Keratinocyte (primary cell): ENCODE results near the gene KCNH6. TPM values are rescaled to one million over a fixed set of nuclear protein-coding genes. Genes with fewer than 3 reads are reported as not detected.

Experiments
- DNase-seq: peaks from one replicate; pipeline ENCODE4 v3.0.0-alpha.2; 2011; ENCODE audit warnings: low read depth, missing footprints, low spot score
- FAIRE-seq: peaks from 2 replicates; lab custom pipeline; 2011; peaks lifted over from hg19 to GRCh38; lab: Jason Lieb, UNC
- H2AFZ ChIP-seq: 2 replicates; pipeline ENCODE4 v1.6.0; 2012; ENCODE audit warnings: low read length, control low read depth, inconsistent platforms; ENCODE audit not compliant: control insufficient read depth
- H3K27ac ChIP-seq: 2 replicates; pipeline ENCODE4 v1.5.1; 2011; ENCODE audit warnings: low read length; ENCODE audit not compliant: control insufficient read depth, insufficient read depth
- H3K27me3 ChIP-seq: 3 replicates; pipeline ENCODE4 v1.6.0; 2011; ENCODE audit warnings: low read length; ENCODE audit not compliant: control insufficient read depth, insufficient read depth; ENCODE audit errors: extremely low read depth
- H3K36me3 ChIP-seq, 2 experiments: 2 replicates in 1 of 2; 3 replicates in 1 of 2; pipeline ENCODE4 v1.5.1; 2011; ENCODE audit warnings: low read length in 2 of 2, mild to moderate bottlenecking in 1 of 2; ENCODE audit not compliant: control insufficient read depth in 2 of 2, insufficient read depth in 2 of 2; ENCODE audit errors: extremely low read depth in 1 of 2
- H3K4me1 ChIP-seq: 3 replicates; pipeline ENCODE4 v1.5.1; 2011; ENCODE audit warnings: low read length; ENCODE audit not compliant: control insufficient read depth, insufficient read depth; ENCODE audit errors: extremely low read depth
- H3K4me2 ChIP-seq: 3 replicates; pipeline ENCODE4 v1.6.0; 2011; ENCODE audit warnings: low read depth, low read length; ENCODE audit not compliant: control insufficient read depth, insufficient read depth; ENCODE audit errors: extremely low read depth
- H3K4me3 ChIP-seq, 3 experiments: fragments of 200-600 bp in 1 of 3; sonication (generic) in 1 of 3; 2 replicates in 2 of 3; 3 replicates in 1 of 3; pipeline ENCODE4 v1.5.1; 2011 to 2016; ENCODE audit warnings: low read length in 3 of 3, mild to moderate bottlenecking in 3 of 3, control low read depth in 2 of 3, inconsistent platforms in 1 of 3, low read depth in 1 of 3, mixed read lengths in 1 of 3, mixed run types in 1 of 3, moderate library complexity in 1 of 3; ENCODE audit not compliant: control insufficient read depth in 2 of 3, insufficient read depth in 2 of 3; ENCODE audit errors: extremely low read depth in 1 of 3
- H3K79me2 ChIP-seq: 2 replicates; pipeline ENCODE4 v1.6.0; 2012; ENCODE audit warnings: low read length; ENCODE audit not compliant: control insufficient read depth, insufficient read depth
- H3K9ac ChIP-seq: 3 replicates; pipeline ENCODE4 v1.6.0; 2011; ENCODE audit warnings: low read length; ENCODE audit not compliant: control insufficient read depth, insufficient read depth; ENCODE audit errors: extremely low read depth
- H3K9me1 ChIP-seq: 3 replicates; pipeline ENCODE4 v1.6.0; 2011; ENCODE audit warnings: low read length; ENCODE audit not compliant: control insufficient read depth, insufficient read depth; ENCODE audit errors: extremely low read depth
- H3K9me3 ChIP-seq: 2 replicates; pipeline ENCODE4 v1.5.1; 2012; ENCODE audit warnings: low read depth, low read length; ENCODE audit not compliant: control insufficient read depth
- H4K20me1 ChIP-seq: 3 replicates; pipeline ENCODE4 v1.6.0; 2011; ENCODE audit warnings: low read length; ENCODE audit not compliant: control insufficient read depth, insufficient read depth; ENCODE audit errors: extremely low read depth
- CTCF ChIP-seq, 3 experiments: IDR thresholded peaks in 1 of 3; conservative IDR thresholded peaks in 1 of 3; optimal IDR thresholded peaks in 1 of 3; 2 replicates in 2 of 3; 3 replicates in 1 of 3; pipeline versions ENCODE3 to v1.5.1; 2011; ENCODE audit warnings: low read length in 3 of 3, mild to moderate bottlenecking in 3 of 3, moderate library complexity in 2 of 3, control low read depth in 1 of 3, inconsistent platforms in 1 of 3; ENCODE audit not compliant: insufficient read depth in 2 of 3; ENCODE audit errors: extremely low read depth in 1 of 3
- EZH2 ChIP-seq: IDR thresholded peaks from one replicate; pipeline ENCODE4 v1.6.1; 2012; ENCODE audit warnings: inconsistent platforms, mild to moderate bottlenecking, low read length, moderate library complexity
- dilution Hi-C: fragments of 300-500 bp; cut with MboI; formaldehyde crosslinking; loops from one replicate; pipeline ENCODE4 v1.7.0; 2020; ENCODE audit warnings: low sequenced_read_pairs; ENCODE audit not compliant: extremely low pct_ligation_motif_present
- polyA plus RNA-seq, 5 experiments: library from polyadenylated mRNA; depleted of rRNA in 3 of 5; stranded (reverse) in 3 of 5; stranded (forward) in 1 of 5; unstranded in 1 of 5; fragments of >200 nt; gene quantifications; 1 replicate in 1 of 5; 2 replicates in 3 of 5; 3 replicates in 1 of 5; pipeline versions ENCODE4 v1.2.1 to v1.2.3, GENCODE V29; 2011 to 2012; ENCODE audit warnings: missing spikeins in 2 of 5, low read depth in 1 of 5, low replicate concordance in 1 of 5

The KCNH6 gene
- polyA plus RNA-seq, 1 donor (not counting 4 experiments of a cell fraction or from before 2014, with no cell fraction given), result not detected

- no peak for FAIRE-seq
- H3K79me2 ChIP-seq, result no peaks in the 10 kb centered on the region
- H3K9ac ChIP-seq, result no peak overlapping the region
- H3K27me3 ChIP-seq, result peaks cover 32% of the 10 kb centered on the region
- H3K36me3 ChIP-seq, result no peaks in the 10 kb centered on the region
- no peaks in the 10 kb centered on the region for H3K9me1 ChIP-seq
- H3K9me3 ChIP-seq, result no peaks in the 10 kb centered on the region
- TF ChIP-seq CTCF (optimal IDR thresholded peaks at IDR 0.05 in 1 of 3, IDR thresholded peaks at IDR 0.05 in 1 of 3, conservative IDR thresholded peaks at IDR 0.05 in 1 of 3; ENCODE audit: extremely low read depth in 1 of 3, insufficient read depth in 2 of 3, low read length in 3 of 3) (no peak), EZH2 (no peak)
- no peak overlapping the region for H3K27ac ChIP-seq
- no peak for DNase-seq
- no peak overlapping the region for H3K4me3 ChIP-seq
- H2AFZ ChIP-seq, result no peak overlapping the region
- H3K4me2 ChIP-seq, result no peak overlapping the region
- no peaks in the 10 kb centered on the region for H4K20me1 ChIP-seq
- dilution Hi-C loops, result no loop called here
- no peaks in the 10 kb centered on the region for H3K4me1 ChIP-seq
These were observed 12.5 kb downstream of the KCNH6 start for GRCh38 chr17:63535640-63536039.

- Histone ChIP-seq H2AFZ (no peak overlapping the region), H3K4me3 (no peak overlapping the region), H3K9ac (no peak overlapping the region), H3K4me2 (no peak overlapping the region), H3K9me1 (no peaks in the 10 kb centered on the region), H3K9me3 (no peaks in the 10 kb centered on the region), H3K4me1 (no peaks in the 10 kb centered on the region), H3K79me2 (no peaks in the 10 kb centered on the region), H3K36me3 (no peaks in the 10 kb centered on the region), H3K27ac (no peak overlapping the region), H4K20me1 (peaks cover 4% of the 10 kb centered on the region), H3K27me3 (peaks cover 32% of the 10 kb centered on the region)
- TF ChIP-seq EZH2, result no peak
- no peak for TF ChIP-seq CTCF (optimal IDR thresholded peaks at IDR 0.05 in 1 of 3, IDR thresholded peaks at IDR 0.05 in 1 of 3, conservative IDR thresholded peaks at IDR 0.05 in 1 of 3; ENCODE audit: extremely low read depth in 1 of 3, insufficient read depth in 2 of 3, low read length in 3 of 3)
- dilution Hi-C loops, result no loop called here
- FAIRE-seq, result no peak
- DNase-seq, result no peak
These were observed 13.8 kb downstream of the KCNH6 start for GRCh38 chr17:63537001-63537400.
